ENCODE measurements around the gene CEPT1.
"Not testable (repeated sequence)": the region's sequence is repeated elsewhere in the genome, so short reads cannot be mapped to it uniquely, and the experiment has no call there.

Gene CEPT1

GRCh38 chr1:111139956-111140679, at the start of gene CEPT1, which contains the start of gene DRAM2:
TSS of gene CEPT1 (plus strand) at chr1:111140223. CDS start at chr1:111147715, 7,492 bp downstream.
TSS of gene DRAM2 (minus strand) at chr1:111140093. CDS start at chr1:111131554, 8,539 bp downstream.
- peak within 1 kb of the TSS; percentile 92 for H3K9ac ChIP-seq (ENCODE audit: low read length)
- peak within 1 kb of the TSS; percentile 97 for H3K4me2 ChIP-seq (ENCODE audit: low read length)
- peaks cover 73% of the 10 kb centered on the region for H3K4me1 ChIP-seq (ENCODE audit: insufficient read depth, low read length, severe bottlenecking)
- H3K9me2 ChIP-seq (ENCODE audit: low read depth, low read length), result no peaks in the 10 kb centered on the region
- TF ChIP-seq, protein P1, sequence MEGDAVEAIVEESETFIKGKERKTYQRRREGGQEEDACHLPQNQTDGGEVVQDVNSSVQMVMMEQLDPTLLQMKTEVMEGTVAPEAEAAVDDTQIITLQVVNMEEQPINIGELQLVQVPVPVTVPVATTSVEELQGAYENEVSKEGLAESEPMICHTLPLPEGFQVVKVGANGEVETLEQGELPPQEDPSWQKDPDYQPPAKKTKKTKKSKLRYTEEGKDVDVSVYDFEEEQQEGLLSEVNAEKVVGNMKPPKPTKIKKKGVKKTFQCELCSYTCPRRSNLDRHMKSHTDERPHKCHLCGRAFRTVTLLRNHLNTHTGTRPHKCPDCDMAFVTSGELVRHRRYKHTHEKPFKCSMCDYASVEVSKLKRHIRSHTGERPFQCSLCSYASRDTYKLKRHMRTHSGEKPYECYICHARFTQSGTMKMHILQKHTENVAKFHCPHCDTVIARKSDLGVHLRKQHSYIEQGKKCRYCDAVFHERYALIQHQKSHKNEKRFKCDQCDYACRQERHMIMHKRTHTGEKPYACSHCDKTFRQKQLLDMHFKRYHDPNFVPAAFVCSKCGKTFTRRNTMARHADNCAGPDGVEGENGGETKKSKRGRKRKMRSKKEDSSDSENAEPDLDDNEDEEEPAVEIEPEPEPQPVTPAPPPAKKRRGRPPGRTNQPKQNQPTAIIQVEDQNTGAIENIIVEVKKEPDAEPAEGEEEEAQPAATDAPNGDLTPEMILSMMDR (IDR thresholded peaks at IDR 0.05; ENCODE audit: low read length), result no peak
- no peak for TF ChIP-seq EZH2 (IDR thresholded peaks at IDR 0.05; ENCODE audit: borderline replicate concordance, low read length)
- H3K79me2 ChIP-seq (ENCODE audit: insufficient read depth, low read length), result peaks cover 70% of the 10 kb centered on the region
- H3F3A ChIP-seq (ENCODE audit: insufficient read depth, low read length), result no peaks in the 10 kb centered on the region
- no peak within 1 kb of the TSS for H2AFZ ChIP-seq (ENCODE audit: low read length)
- H3K27me3 ChIP-seq (ENCODE audit: insufficient read depth, low read length), result no peaks in the 10 kb centered on the region
- peak within 1 kb of the TSS; percentile 85 for H3K27ac ChIP-seq (ENCODE audit: low read depth, low read length, poor library complexity, severe bottlenecking)
- H3K9me3 ChIP-seq (ENCODE audit: low read length), result no peaks in the 10 kb centered on the region
- peak within 1 kb of the TSS; percentile 84 for H3K4me3 ChIP-seq (ENCODE audit: low read depth, low read length, poor library complexity, severe bottlenecking)
- H3K36me3 ChIP-seq (ENCODE audit: insufficient read depth, low read length), result peaks cover 34% of the 10 kb centered on the region
- H4K20me1 ChIP-seq (ENCODE audit: insufficient read depth, low read length), result no peaks in the 10 kb centered on the region

- H3K27ac ChIP-seq (ENCODE audit: low read depth, low read length, poor library complexity, severe bottlenecking); H3K4me3 ChIP-seq (ENCODE audit: low read depth, low read length, poor library complexity, severe bottlenecking); H3F3A ChIP-seq (ENCODE audit: insufficient read depth, low read length); H3K9ac ChIP-seq (ENCODE audit: low read length); H3K27me3 ChIP-seq (ENCODE audit: insufficient read depth, low read length); H3K36me3 ChIP-seq (ENCODE audit: insufficient read depth, low read length); H4K20me1 ChIP-seq (ENCODE audit: insufficient read depth, low read length); H3K4me2 ChIP-seq (ENCODE audit: low read length); H3K79me2 ChIP-seq (ENCODE audit: insufficient read depth, low read length); H3K9me2 ChIP-seq (ENCODE audit: low read depth, low read length); H2AFZ ChIP-seq (ENCODE audit: low read length); H3K4me1 ChIP-seq (ENCODE audit: insufficient read depth, low read length, severe bottlenecking): not testable (repeated sequence)
- H3K9me3 ChIP-seq (ENCODE audit: low read length), result peaks cover 17% of the 10 kb centered on the region; the same call in 1 of the 2 replicates
Measured at GRCh38 chr1:111095421-111095820, 44.6 kb upstream of the CEPT1 start.

- no peak overlapping the region for H3K4me3 ChIP-seq (ENCODE audit: low read depth, low read length, poor library complexity, severe bottlenecking)
- no peaks in the 10 kb centered on the region for H3K79me2 ChIP-seq (ENCODE audit: insufficient read depth, low read length)
- H4K20me1 ChIP-seq (ENCODE audit: insufficient read depth, low read length), result no peaks in the 10 kb centered on the region
- H3K27me3 ChIP-seq (ENCODE audit: insufficient read depth, low read length), result no peaks in the 10 kb centered on the region
- no peaks in the 10 kb centered on the region for H3K9me2 ChIP-seq (ENCODE audit: low read depth, low read length)
- no peak overlapping the region for H3K27ac ChIP-seq (ENCODE audit: low read depth, low read length, poor library complexity, severe bottlenecking)
- no peaks in the 10 kb centered on the region for H3F3A ChIP-seq (ENCODE audit: insufficient read depth, low read length)
- no peaks in the 10 kb centered on the region for H3K36me3 ChIP-seq (ENCODE audit: insufficient read depth, low read length)
- TF ChIP-seq EZH2 (IDR thresholded peaks at IDR 0.05; ENCODE audit: borderline replicate concordance, low read length), result no peak
- TF ChIP-seq, protein P1 (IDR thresholded peaks at IDR 0.05; ENCODE audit: low read length), result no peak
- H3K4me2 ChIP-seq (ENCODE audit: low read length), result no peak overlapping the region
- H2AFZ ChIP-seq (ENCODE audit: low read length), result no peak overlapping the region
- no peak overlapping the region for H3K9ac ChIP-seq (ENCODE audit: low read length)
- peaks cover 22% of the 10 kb centered on the region for H3K9me3 ChIP-seq (ENCODE audit: low read length)
- no peaks in the 10 kb centered on the region for H3K4me1 ChIP-seq (ENCODE audit: insufficient read depth, low read length, severe bottlenecking)
Measured at GRCh38 chr1:111097356-111098099, 42.5 kb upstream of the CEPT1 start.
